K562 (cell line): Measurements from ENCODE around the gene VMP1. TPM values are rescaled to one million over a fixed set of nuclear protein-coding genes. Genes with fewer than 3 reads are reported as not detected.
A peak's percentile ranks its signal among the peaks of the same experiment; 100 is the strongest.

ENCODE experiments used
- ATF7 ChIP-seq: fragments of 450-650 bp; IDR thresholded peaks from 2 replicates; pipeline ENCODE4 v1.7.1; 2014; ENCODE audit warnings: mild to moderate bottlenecking, moderate library complexity
- BCOR ChIP-seq: fragments of 450-650 bp; IDR thresholded peaks from 2 replicates; pipeline ENCODE4 v1.6.1; 2016
- BDP1 ChIP-seq: IDR thresholded peaks from 3 replicates; pipeline ENCODE4 v1.6.1; 2011; ENCODE audit not compliant: insufficient read length, insufficient read depth
- CHD1 ChIP-seq: fragments of 200-600 bp; sonication (generic); IDR thresholded peaks from one replicate; pipeline ENCODE4 v1.6.1; 2012; ENCODE audit warnings: mild to moderate bottlenecking, moderate library complexity, low read length, inconsistent platforms
- KDM1A ChIP-seq, 2 experiments: fragments of 450-650 bp; IDR thresholded peaks; 2 replicates each; pipeline ENCODE4 v1.6.1; 2016; ENCODE audit warnings: mild to moderate bottlenecking in 2 of 2
- RBM25 ChIP-seq: fragments of 200-400 bp; formaldehyde crosslinking; IDR thresholded peaks from 2 replicates; pipeline ENCODE4 v1.6.1; 2018; ENCODE audit warnings: low read length, low read depth, moderate library complexity; ENCODE audit not compliant: severe bottlenecking
- SIN3B ChIP-seq: fragments of 450-650 bp; IDR thresholded peaks from 2 replicates; pipeline ENCODE4 v1.6.1; 2017; ENCODE audit warnings: low read depth, mild to moderate bottlenecking, moderate library complexity
- TARDBP ChIP-seq: fragments of 450-650 bp; IDR thresholded peaks from 2 replicates; pipeline ENCODE4 v1.6.1; 2016
- polyA plus RNA-seq, 8 experiments: library from polyadenylated mRNA; depleted of rRNA in 4 of 8; stranded (reverse) in 5 of 8; unstranded in 3 of 8; fragments of >200 nt; fragmentation: Nextera tagmentation in 2 of 8; fragmentation: Illumina TruSeq in 1 of 8; extraction: Ambion mirVana in 2 of 8; extraction: Trizol in 1 of 8; gene quantifications; 2 replicates each; pipeline versions ENCODE4 v1.2.1 to v1.2.3, GENCODE V29; 2011 to 2014; ENCODE audit warnings: inconsistent platforms in 1 of 8, missing spikeins in 1 of 8
- total RNA-seq, 7 experiments: library from RNA; depleted of rRNA in 6 of 7; stranded (reverse); fragments of >200 nt in 6 of 7; fragmentation: Illumina TruSeq in 2 of 7; extraction: Trizol in 2 of 7; gene quantifications; 2 replicates each; pipeline versions ENCODE4 v1.2.1 to v1.2.3, GENCODE V29; 2011 to 2021; ENCODE audit warnings: low replicate concordance in 1 of 7
- TF ChIP-seq, protein P1 (sequence below): sonication (generic); formaldehyde crosslinking; IDR thresholded peaks from 2 replicates; pipeline ENCODE4 v1.8.1; 2023; ENCODE audit warnings: missing genetic modification reagents, mild to moderate bottlenecking, borderline replicate concordance
- TF ChIP-seq, protein P2 (sequence below): fragments of 450-650 bp; formaldehyde crosslinking; IDR thresholded peaks from 2 replicates; pipeline ENCODE4 v1.4.0; 2020; ENCODE audit warnings: mild to moderate bottlenecking, mixed read lengths
- TF ChIP-seq, protein P3 (sequence below): fragments of 150-350 bp; conservative IDR thresholded peaks from 2 replicates; pipeline ENCODE4 v1.6.1; 2014; ENCODE audit warnings: low read length
- TF ChIP-seq, protein P4 (sequence below): sonication (generic); formaldehyde crosslinking; IDR thresholded peaks from 2 replicates; pipeline ENCODE4 v1.8.0; 2022; ENCODE audit warnings: mild to moderate bottlenecking, missing genetic modification reagents, borderline replicate concordance
- TF ChIP-seq, protein P5 (sequence below), 3 experiments: fragments of 200-800 bp in 1 of 3; fragments of 250-450 bp in 1 of 3; fragments of 450-650 bp in 1 of 3; sonication (Bioruptor Pico) in 1 of 3; sonication (Bioruptor generic) in 1 of 3; formaldehyde crosslinking in 1 of 3; IDR thresholded peaks; 2 replicates each; pipeline versions ENCODE4 v1.6.1 to v1.8.0; 2016 to 2022; ENCODE audit warnings: mild to moderate bottlenecking in 2 of 3, missing genetic modification characterization in 2 of 3, missing compliant biosample characterization in 1 of 3, moderate library complexity in 1 of 3

Gene VMP1
- total and polyA plus RNA-seq, 9 of the 15 experiments (the other 6 are each of a cell fraction or from before 2014, with no cell fraction given): 123 to 304 (median 151) TPM

DNA sequence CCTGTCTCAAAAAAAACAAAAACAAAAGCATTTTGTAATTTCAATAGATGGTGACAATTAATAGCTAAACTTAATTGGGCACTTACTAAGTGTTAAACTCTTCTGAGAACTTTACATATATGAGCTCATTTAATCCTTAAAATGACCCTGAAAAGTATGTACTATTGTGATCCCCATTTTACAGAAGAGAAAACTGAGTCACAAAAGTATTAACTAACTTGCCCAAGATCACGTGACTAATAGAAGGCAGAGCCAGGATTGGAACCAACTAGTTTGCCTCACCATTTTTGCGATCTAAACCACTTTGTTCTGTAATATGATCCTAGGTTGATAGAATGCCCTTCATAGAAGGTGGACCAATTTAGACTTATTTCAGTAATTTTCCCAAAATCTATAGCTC, 26.2 kb downstream of the VMP1 start (continued):
- TF ChIP-seq, protein P1, sequence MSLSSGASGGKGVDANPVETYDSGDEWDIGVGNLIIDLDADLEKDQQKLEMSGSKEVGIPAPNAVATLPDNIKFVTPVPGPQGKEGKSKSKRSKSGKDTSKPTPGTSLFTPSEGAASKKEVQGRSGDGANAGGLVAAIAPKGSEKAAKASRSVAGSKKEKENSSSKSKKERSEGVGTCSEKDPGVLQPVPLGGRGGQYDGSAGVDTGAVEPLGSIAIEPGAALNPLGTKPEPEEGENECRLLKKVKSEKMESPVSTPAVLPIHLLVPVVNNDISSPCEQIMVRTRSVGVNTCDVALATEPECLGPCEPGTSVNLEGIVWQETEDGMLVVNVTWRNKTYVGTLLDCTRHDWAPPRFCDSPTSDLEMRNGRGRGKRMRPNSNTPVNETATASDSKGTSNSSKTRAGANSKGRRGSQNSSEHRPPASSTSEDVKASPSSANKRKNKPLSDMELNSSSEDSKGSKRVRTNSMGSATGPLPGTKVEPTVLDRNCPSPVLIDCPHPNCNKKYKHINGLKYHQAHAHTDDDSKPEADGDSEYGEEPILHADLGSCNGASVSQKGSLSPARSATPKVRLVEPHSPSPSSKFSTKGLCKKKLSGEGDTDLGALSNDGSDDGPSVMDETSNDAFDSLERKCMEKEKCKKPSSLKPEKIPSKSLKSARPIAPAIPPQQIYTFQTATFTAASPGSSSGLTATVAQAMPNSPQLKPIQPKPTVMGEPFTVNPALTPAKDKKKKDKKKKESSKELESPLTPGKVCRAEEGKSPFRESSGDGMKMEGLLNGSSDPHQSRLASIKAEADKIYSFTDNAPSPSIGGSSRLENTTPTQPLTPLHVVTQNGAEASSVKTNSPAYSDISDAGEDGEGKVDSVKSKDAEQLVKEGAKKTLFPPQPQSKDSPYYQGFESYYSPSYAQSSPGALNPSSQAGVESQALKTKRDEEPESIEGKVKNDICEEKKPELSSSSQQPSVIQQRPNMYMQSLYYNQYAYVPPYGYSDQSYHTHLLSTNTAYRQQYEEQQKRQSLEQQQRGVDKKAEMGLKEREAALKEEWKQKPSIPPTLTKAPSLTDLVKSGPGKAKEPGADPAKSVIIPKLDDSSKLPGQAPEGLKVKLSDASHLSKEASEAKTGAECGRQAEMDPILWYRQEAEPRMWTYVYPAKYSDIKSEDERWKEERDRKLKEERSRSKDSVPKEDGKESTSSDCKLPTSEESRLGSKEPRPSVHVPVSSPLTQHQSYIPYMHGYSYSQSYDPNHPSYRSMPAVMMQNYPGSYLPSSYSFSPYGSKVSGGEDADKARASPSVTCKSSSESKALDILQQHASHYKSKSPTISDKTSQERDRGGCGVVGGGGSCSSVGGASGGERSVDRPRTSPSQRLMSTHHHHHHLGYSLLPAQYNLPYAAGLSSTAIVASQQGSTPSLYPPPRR (CRISPR knock-in tag): no peak
- peak; percentile 60; the same call in 1 of the 2 replicates for TF ChIP-seq BCOR
- TF ChIP-seq, protein P2, sequence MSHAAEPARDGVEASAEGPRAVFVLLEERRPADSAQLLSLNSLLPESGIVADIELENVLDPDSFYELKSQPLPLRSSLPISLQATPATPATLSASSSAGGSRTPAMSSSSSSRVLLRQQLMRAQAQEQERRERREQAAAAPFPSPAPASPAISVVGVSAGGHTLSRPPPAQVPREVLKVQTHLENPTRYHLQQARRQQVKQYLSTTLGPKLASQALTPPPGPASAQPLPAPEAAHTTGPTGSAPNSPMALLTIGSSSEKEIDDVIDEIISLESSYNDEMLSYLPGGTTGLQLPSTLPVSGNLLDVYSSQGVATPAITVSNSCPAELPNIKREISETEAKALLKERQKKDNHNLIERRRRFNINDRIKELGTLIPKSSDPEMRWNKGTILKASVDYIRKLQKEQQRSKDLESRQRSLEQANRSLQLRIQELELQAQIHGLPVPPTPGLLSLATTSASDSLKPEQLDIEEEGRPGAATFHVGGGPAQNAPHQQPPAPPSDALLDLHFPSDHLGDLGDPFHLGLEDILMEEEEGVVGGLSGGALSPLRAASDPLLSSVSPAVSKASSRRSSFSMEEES (CRISPR knock-in tag): no peak
- TF ChIP-seq RBM25: peak; percentile 96
- TF ChIP-seq TARDBP: no peak
- no peak for TF ChIP-seq SIN3B
- no peak for TF ChIP-seq BDP1
- TF ChIP-seq, protein P3, sequence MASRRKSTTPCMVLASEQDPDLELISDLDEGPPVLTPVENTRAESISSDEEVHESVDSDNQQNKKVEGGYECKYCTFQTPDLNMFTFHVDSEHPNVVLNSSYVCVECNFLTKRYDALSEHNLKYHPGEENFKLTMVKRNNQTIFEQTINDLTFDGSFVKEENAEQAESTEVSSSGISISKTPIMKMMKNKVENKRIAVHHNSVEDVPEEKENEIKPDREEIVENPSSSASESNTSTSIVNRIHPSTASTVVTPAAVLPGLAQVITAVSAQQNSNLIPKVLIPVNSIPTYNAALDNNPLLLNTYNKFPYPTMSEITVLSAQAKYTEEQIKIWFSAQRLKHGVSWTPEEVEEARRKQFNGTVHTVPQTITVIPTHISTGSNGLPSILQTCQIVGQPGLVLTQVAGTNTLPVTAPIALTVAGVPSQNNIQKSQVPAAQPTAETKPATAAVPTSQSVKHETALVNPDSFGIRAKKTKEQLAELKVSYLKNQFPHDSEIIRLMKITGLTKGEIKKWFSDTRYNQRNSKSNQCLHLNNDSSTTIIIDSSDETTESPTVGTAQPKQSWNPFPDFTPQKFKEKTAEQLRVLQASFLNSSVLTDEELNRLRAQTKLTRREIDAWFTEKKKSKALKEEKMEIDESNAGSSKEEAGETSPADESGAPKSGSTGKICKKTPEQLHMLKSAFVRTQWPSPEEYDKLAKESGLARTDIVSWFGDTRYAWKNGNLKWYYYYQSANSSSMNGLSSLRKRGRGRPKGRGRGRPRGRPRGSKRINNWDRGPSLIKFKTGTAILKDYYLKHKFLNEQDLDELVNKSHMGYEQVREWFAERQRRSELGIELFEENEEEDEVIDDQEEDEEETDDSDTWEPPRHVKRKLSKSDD: no peak
- TF ChIP-seq, protein P4, sequence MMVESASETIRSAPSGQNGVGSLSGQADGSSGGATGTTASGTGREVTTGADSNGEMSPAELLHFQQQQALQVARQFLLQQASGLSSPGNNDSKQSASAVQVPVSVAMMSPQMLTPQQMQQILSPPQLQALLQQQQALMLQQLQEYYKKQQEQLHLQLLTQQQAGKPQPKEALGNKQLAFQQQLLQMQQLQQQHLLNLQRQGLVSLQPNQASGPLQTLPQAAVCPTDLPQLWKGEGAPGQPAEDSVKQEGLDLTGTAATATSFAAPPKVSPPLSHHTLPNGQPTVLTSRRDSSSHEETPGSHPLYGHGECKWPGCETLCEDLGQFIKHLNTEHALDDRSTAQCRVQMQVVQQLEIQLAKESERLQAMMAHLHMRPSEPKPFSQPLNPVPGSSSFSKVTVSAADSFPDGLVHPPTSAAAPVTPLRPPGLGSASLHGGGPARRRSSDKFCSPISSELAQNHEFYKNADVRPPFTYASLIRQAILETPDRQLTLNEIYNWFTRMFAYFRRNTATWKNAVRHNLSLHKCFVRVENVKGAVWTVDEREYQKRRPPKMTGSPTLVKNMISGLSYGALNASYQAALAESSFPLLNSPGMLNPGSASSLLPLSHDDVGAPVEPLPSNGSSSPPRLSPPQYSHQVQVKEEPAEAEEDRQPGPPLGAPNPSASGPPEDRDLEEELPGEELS (CRISPR knock-in tag): no peak
- no peak for TF ChIP-seq CHD1
- TF ChIP-seq KDM1A (IDR thresholded peaks at IDR 0.05): peak; percentile 35 to 46; a peak in 2 of 4 replicates
- TF ChIP-seq, protein P5, sequence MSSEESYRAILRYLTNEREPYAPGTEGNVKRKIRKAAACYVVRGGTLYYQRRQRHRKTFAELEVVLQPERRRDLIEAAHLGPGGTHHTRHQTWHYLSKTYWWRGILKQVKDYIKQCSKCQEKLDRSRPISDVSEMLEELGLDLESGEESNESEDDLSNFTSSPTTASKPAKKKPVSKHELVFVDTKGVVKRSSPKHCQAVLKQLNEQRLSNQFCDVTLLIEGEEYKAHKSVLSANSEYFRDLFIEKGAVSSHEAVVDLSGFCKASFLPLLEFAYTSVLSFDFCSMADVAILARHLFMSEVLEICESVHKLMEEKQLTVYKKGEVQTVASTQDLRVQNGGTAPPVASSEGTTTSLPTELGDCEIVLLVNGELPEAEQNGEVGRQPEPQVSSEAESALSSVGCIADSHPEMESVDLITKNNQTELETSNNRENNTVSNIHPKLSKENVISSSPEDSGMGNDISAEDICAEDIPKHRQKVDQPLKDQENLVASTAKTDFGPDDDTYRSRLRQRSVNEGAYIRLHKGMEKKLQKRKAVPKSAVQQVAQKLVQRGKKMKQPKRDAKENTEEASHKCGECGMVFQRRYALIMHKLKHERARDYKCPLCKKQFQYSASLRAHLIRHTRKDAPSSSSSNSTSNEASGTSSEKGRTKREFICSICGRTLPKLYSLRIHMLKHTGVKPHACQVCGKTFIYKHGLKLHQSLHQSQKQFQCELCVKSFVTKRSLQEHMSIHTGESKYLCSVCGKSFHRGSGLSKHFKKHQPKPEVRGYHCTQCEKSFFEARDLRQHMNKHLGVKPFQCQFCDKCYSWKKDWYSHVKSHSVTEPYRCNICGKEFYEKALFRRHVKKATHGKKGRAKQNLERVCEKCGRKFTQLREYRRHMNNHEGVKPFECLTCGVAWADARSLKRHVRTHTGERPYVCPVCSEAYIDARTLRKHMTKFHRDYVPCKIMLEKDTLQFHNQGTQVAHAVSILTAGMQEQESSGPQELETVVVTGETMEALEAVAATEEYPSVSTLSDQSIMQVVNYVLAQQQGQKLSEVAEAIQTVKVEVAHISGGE (CRISPR knock-in tag; IDR thresholded peaks at IDR 0.05): 0 out of 6 replicates have a peak, but pooled peaks of 1 of the 3 experiments have one; percentile 9
- TF ChIP-seq ATF7: no peak
